ENCODE data around the gene OR8D1. TPM values are rescaled to one million over a fixed set of nuclear protein-coding genes. Genes with fewer than 3 reads are reported as not detected.

The OR8D1 gene
- total RNA-seq, 1 experiment from 2014 or later = 0.41 TPM

- peaks cover 4% of the 10 kb centered on the region for H3K9me3 ChIP-seq (ENCODE audit: low read depth, low read length, poor library complexity, severe bottlenecking)
- peaks cover 10% of the 10 kb centered on the region for H3K4me1 ChIP-seq (ENCODE audit: insufficient read depth, low read length, poor library complexity, severe bottlenecking)
- ChIA-PET CTCF (no interaction called here), POLR2A (ENCODE audit: low non-redundant PET) (no interaction called here)
- peak; percentile 28 for DNase-seq (ENCODE audit: low spot score)
- intact Hi-C loops (cut with micrococcal nuclease; ENCODE audit: unreplicated experiment) = no loop called here
- TF ChIP-seq EZH2 (IDR thresholded peaks at IDR 0.05; ENCODE audit: borderline replicate concordance, low read depth, low read length, poor library complexity, severe bottlenecking) = no peak
- no peak for TF ChIP-seq CTCF (conservative IDR thresholded peaks at IDR 0.05; ENCODE audit: low read depth, low read length)
- H3K4me3 ChIP-seq (ENCODE audit: low read depth, low read length, poor library complexity, severe bottlenecking) = no peak overlapping the region
- no peak overlapping the region for H3K27ac ChIP-seq (ENCODE audit: low read depth, low read length, poor library complexity, severe bottlenecking)
- no TSS peak for BruUV-seq (replicated peaks)
- H3K27me3 ChIP-seq (replicated peaks; ENCODE audit: insufficient read depth, low read depth, low read length, poor library complexity) = no peaks in the 10 kb centered on the region
- no peaks in the 10 kb centered on the region for H3K36me3 ChIP-seq (ENCODE audit: insufficient read depth, low read length, poor library complexity, severe bottlenecking)
Observed at GRCh38 chr11:124301548-124301947, 12.2 kb downstream of the OR8D1 start.

- Histone ChIP-seq H3K9me3 (ENCODE audit: low read depth, low read length, poor library complexity, severe bottlenecking) (peaks cover 4% of the 10 kb centered on the region), H3K27ac (ENCODE audit: low read depth, low read length, poor library complexity, severe bottlenecking) (no peak overlapping the region), H3K4me3 (ENCODE audit: low read depth, low read length, poor library complexity, severe bottlenecking) (no peak overlapping the region), H3K4me1 (ENCODE audit: insufficient read depth, low read length, poor library complexity, severe bottlenecking) (peaks cover 10% of the 10 kb centered on the region), H3K36me3 (ENCODE audit: insufficient read depth, low read length, poor library complexity, severe bottlenecking) (no peaks in the 10 kb centered on the region), H3K27me3 (replicated peaks; ENCODE audit: insufficient read depth, low read depth, low read length, poor library complexity) (no peaks in the 10 kb centered on the region)
- TF ChIP-seq EZH2 (IDR thresholded peaks at IDR 0.05; ENCODE audit: borderline replicate concordance, low read depth, low read length, poor library complexity, severe bottlenecking) = no peak
- CTCF ChIA-PET = no interaction called here
- intact Hi-C loops (cut with micrococcal nuclease; ENCODE audit: unreplicated experiment) = no loop called here
- POLR2A ChIA-PET (ENCODE audit: low non-redundant PET) = no interaction called here
- no TSS peak for BruUV-seq (replicated peaks)
- DNase-seq (ENCODE audit: low spot score) = no peak
Observed at GRCh38 chr11:124297921-124298320, 15.8 kb downstream of the OR8D1 start.

- Histone ChIP-seq H3K27ac (ENCODE audit: low read depth, low read length, poor library complexity, severe bottlenecking) (no peak overlapping the region), H3K4me3 (ENCODE audit: low read depth, low read length, poor library complexity, severe bottlenecking) (no peak overlapping the region), H3K36me3 (ENCODE audit: insufficient read depth, low read length, poor library complexity, severe bottlenecking) (no peaks in the 10 kb centered on the region), H3K9me3 (ENCODE audit: low read depth, low read length, poor library complexity, severe bottlenecking) (peaks cover 4% of the 10 kb centered on the region), H3K27me3 (replicated peaks; ENCODE audit: insufficient read depth, low read depth, low read length, poor library complexity) (no peaks in the 10 kb centered on the region), H3K4me1 (ENCODE audit: insufficient read depth, low read length, poor library complexity, severe bottlenecking) (no peaks in the 10 kb centered on the region)
- POLR2A ChIA-PET (ENCODE audit: low non-redundant PET) = interaction anchor here (0.7 kb wide), 1 partner anchor 99 kb away, joined by 3 read pairs; no protein-coding TSS in a partner anchor
- CTCF ChIA-PET = no interaction called here
- no peak for DNase-seq (ENCODE audit: low spot score)
- TF ChIP-seq EZH2 (IDR thresholded peaks at IDR 0.05; ENCODE audit: borderline replicate concordance, low read depth, low read length, poor library complexity, severe bottlenecking) (no peak), CTCF (conservative IDR thresholded peaks at IDR 0.05; ENCODE audit: low read depth, low read length) (no peak)
- BruUV-seq (replicated peaks) = no TSS peak
- intact Hi-C loops (cut with micrococcal nuclease; ENCODE audit: unreplicated experiment) = no loop called here
Observed at GRCh38 chr11:124296016-124296415, 17.7 kb downstream of the OR8D1 start.

DNA sequence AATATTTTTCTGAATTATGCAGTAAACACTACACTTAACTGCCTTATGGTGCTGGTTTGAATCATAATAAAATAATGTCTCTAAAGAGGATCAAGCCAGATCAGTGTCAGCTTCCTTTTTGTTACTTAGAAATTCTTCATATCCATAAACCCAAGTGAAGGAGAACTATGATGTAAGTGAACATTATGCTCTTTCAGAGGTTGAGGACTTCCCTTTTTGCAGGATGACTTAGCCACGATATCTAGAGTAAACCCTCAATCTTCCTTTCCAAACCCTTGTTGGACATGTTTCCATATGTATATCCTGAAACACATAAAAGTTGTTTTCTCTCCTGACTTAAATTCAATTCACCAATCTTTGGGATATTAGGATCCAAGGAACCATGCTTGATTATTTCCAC is 19.1 kb downstream of the OR8D1 start:
- Histone ChIP-seq H3K9me3 (ENCODE audit: low read depth, low read length, poor library complexity, severe bottlenecking) (no peaks in the 10 kb centered on the region), H3K4me1 (ENCODE audit: insufficient read depth, low read length, poor library complexity, severe bottlenecking) (no peaks in the 10 kb centered on the region), H3K36me3 (ENCODE audit: insufficient read depth, low read length, poor library complexity, severe bottlenecking) (no peaks in the 10 kb centered on the region), H3K27ac (ENCODE audit: low read depth, low read length, poor library complexity, severe bottlenecking) (no peak overlapping the region), H3K27me3 (replicated peaks; ENCODE audit: insufficient read depth, low read depth, low read length, poor library complexity) (no peaks in the 10 kb centered on the region), H3K4me3 (ENCODE audit: low read depth, low read length, poor library complexity, severe bottlenecking) (no peak overlapping the region)
- BruUV-seq (replicated peaks) = no TSS peak
- intact Hi-C loops (cut with micrococcal nuclease; ENCODE audit: unreplicated experiment) = no loop called here
- ChIA-PET CTCF (no interaction called here), POLR2A (ENCODE audit: low non-redundant PET) (interaction anchor here (0.6 kb wide), 1 partner anchor 1469 kb away, joined by 3 read pairs; no protein-coding TSS in a partner anchor)
- DNase-seq (ENCODE audit: low spot score) = no peak
- no peak for TF ChIP-seq CTCF (conservative IDR thresholded peaks at IDR 0.05; ENCODE audit: low read depth, low read length)
- TF ChIP-seq EZH2 (IDR thresholded peaks at IDR 0.05; ENCODE audit: borderline replicate concordance, low read depth, low read length, poor library complexity, severe bottlenecking) = no peak
